H9 (cell line): ENCODE data around the gene MYH11. TPM values are rescaled to one million over a fixed set of nuclear protein-coding genes. Genes with fewer than 3 reads are reported as not detected.

Experiments
- DNase-seq: peaks from one replicate; pipeline ENCODE4 v3.0.0-alpha.2; 2017
- H2AFZ ChIP-seq: one replicate; pipeline ENCODE4 v1.6.1; 2013; ENCODE audit warnings: mild to moderate bottlenecking, low read length, control low read depth, moderate library complexity
- H2AK5ac ChIP-seq: 2 replicates; pipeline ENCODE4 v1.6.1; 2013; ENCODE audit warnings: low read length, control low read depth, mixed read lengths; ENCODE audit not compliant: insufficient read length
- H2BK120ac ChIP-seq: one replicate; pipeline ENCODE4 v1.6.1; 2013; ENCODE audit warnings: low read depth, mild to moderate bottlenecking, low read length, control low read depth, inconsistent platforms; ENCODE audit not compliant: poor library complexity, severe bottlenecking
- H2BK12ac ChIP-seq: 2 replicates; pipeline ENCODE4 v1.6.1; 2013; ENCODE audit warnings: low read length, control low read depth, mixed read lengths, low read depth; ENCODE audit not compliant: insufficient read length
- H2BK15ac ChIP-seq: 2 replicates; pipeline ENCODE4 v1.6.1; 2013; ENCODE audit warnings: low read depth, low read length, control low read depth
- H2BK20ac ChIP-seq: one replicate; pipeline ENCODE4 v1.6.1; 2013; ENCODE audit warnings: low read depth, mild to moderate bottlenecking, low read length, control low read depth, inconsistent platforms; ENCODE audit not compliant: poor library complexity, severe bottlenecking
- H2BK5ac ChIP-seq: 2 replicates; pipeline ENCODE4 v1.6.1; 2013; ENCODE audit warnings: low read length, control low read depth, mixed read lengths; ENCODE audit not compliant: insufficient read length
- H3K14ac ChIP-seq: 2 replicates; pipeline ENCODE4 v1.6.1; 2013; ENCODE audit warnings: low read length, control low read depth; ENCODE audit not compliant: insufficient read depth
- H3K18ac ChIP-seq: 2 replicates; pipeline ENCODE4 v1.6.1; 2013; ENCODE audit warnings: low read depth, mild to moderate bottlenecking, mixed read lengths, low read length, control low read depth; ENCODE audit not compliant: insufficient read length
- H3K23ac ChIP-seq: 2 replicates; pipeline ENCODE4 v1.6.1; 2013; ENCODE audit warnings: low read length, control low read depth, mixed read lengths, low read depth; ENCODE audit not compliant: insufficient read length
- H3K23me2 ChIP-seq: 2 replicates; pipeline ENCODE4 v1.6.1; 2013; ENCODE audit warnings: low read depth, mild to moderate bottlenecking, mixed read lengths, low read length, control low read depth; ENCODE audit not compliant: insufficient read length, poor library complexity, severe bottlenecking
- H3K27ac ChIP-seq: 2 replicates; pipeline ENCODE4 v1.5.1; 2013; ENCODE audit warnings: low read length, control low read depth, mixed read lengths, low read depth; ENCODE audit not compliant: insufficient read length
- H3K27me3 ChIP-seq: 2 replicates; pipeline ENCODE4 v1.6.1; 2013; ENCODE audit warnings: low read length, control low read depth, inconsistent platforms; ENCODE audit not compliant: insufficient read depth
- H3K4ac ChIP-seq: 2 replicates; pipeline ENCODE4 v1.6.1; 2013; ENCODE audit warnings: low read depth, mild to moderate bottlenecking, control low read depth, inconsistent platforms, low read length, moderate library complexity
- H3K4me1 ChIP-seq: 2 replicates; pipeline ENCODE4 v1.6.1; 2013; ENCODE audit warnings: low read length, control low read depth, inconsistent platforms; ENCODE audit not compliant: insufficient read depth
- H3K4me2 ChIP-seq: 2 replicates; pipeline ENCODE4 v1.6.1; 2013; ENCODE audit warnings: low read length, control low read depth, mixed read lengths; ENCODE audit not compliant: insufficient read length, insufficient read depth
- H3K56ac ChIP-seq: 2 replicates; pipeline ENCODE4 v1.6.1; 2013; ENCODE audit warnings: low read depth, mild to moderate bottlenecking, mixed read lengths, low read length, control low read depth; ENCODE audit not compliant: insufficient read length
- H3K79me1 ChIP-seq: 2 replicates; pipeline ENCODE4 v1.6.1; 2013; ENCODE audit warnings: low read depth, mild to moderate bottlenecking, moderate library complexity, low read length, control low read depth, inconsistent platforms; ENCODE audit not compliant: insufficient read depth, poor library complexity, severe bottlenecking
- H3K79me2 ChIP-seq: 2 replicates; pipeline ENCODE4 v1.6.1; 2013; ENCODE audit warnings: low read length, control low read depth, inconsistent platforms; ENCODE audit not compliant: insufficient read depth
- H3K9ac ChIP-seq: 2 replicates; pipeline ENCODE4 v1.6.1; 2013; ENCODE audit warnings: low read length, control low read depth, mixed read lengths; ENCODE audit not compliant: insufficient read length; ENCODE audit errors: extremely low read depth
- H3K9me3 ChIP-seq: one replicate; pipeline ENCODE4 v1.6.1; 2013; ENCODE audit warnings: low read depth, low read length, inconsistent platforms; ENCODE audit not compliant: control insufficient read depth
- H3T11ph ChIP-seq: one replicate; pipeline ENCODE4 v1.6.1; 2013; ENCODE audit warnings: mild to moderate bottlenecking, low read length, control low read depth, inconsistent platforms
- H4K20me1 ChIP-seq: one replicate; pipeline ENCODE4 v1.6.1; 2013; ENCODE audit not compliant: control insufficient read depth, insufficient read length, insufficient read depth
- H4K5ac ChIP-seq: 2 replicates; pipeline ENCODE4 v1.6.1; 2013; ENCODE audit warnings: low read depth, mild to moderate bottlenecking, mixed read lengths, low read length, control low read depth; ENCODE audit not compliant: insufficient read length
- H4K8ac ChIP-seq: replicated peaks from 2 replicates; pipeline ENCODE4 v1.6.1; 2013; ENCODE audit warnings: low read length, control low read depth, mixed read lengths, low read depth; ENCODE audit not compliant: insufficient read length
- H4K91ac ChIP-seq: 2 replicates; pipeline ENCODE4 v1.6.1; 2013; ENCODE audit warnings: low read depth, mild to moderate bottlenecking, moderate library complexity, mixed read lengths, low read length, control low read depth; ENCODE audit not compliant: insufficient read length
- H3K27ac Mint-ChIP-seq, 3 experiments: 2 replicates in 2 of 3; 3 replicates in 1 of 3; pipeline ENCODE4 v1.8.0; 2020 to 2021; ENCODE audit warnings: mixed read lengths in 3 of 3, mild to moderate bottlenecking in 1 of 3, moderate library complexity in 1 of 3
- H3K27me3 Mint-ChIP-seq: 2 replicates; pipeline ENCODE4 v1.8.0; 2021; ENCODE audit warnings: low read depth, mild to moderate bottlenecking, moderate library complexity, mixed read lengths
- H3K36me3 Mint-ChIP-seq, 3 experiments: 2 replicates in 2 of 3; 3 replicates in 1 of 3; pipeline ENCODE4 v1.8.0; 2020 to 2021; ENCODE audit warnings: low read depth in 3 of 3, mixed read lengths in 3 of 3; ENCODE audit not compliant: insufficient read depth in 1 of 3
- H3K4me1 Mint-ChIP-seq, 2 experiments: 2 replicates each; pipeline ENCODE4 v1.8.0; 2020; ENCODE audit warnings: mixed read lengths in 2 of 2
- H3K4me3 Mint-ChIP-seq, 2 experiments: 2 replicates in 1 of 2; 3 replicates in 1 of 2; pipeline ENCODE4 v1.8.0; 2020 to 2021; ENCODE audit warnings: mild to moderate bottlenecking in 2 of 2, mixed read lengths in 2 of 2, moderate library complexity in 1 of 2
- H3K9me3 Mint-ChIP-seq, 2 experiments: 2 replicates in 1 of 2; 3 replicates in 1 of 2; pipeline ENCODE4 v1.8.0; 2020; ENCODE audit warnings: mild to moderate bottlenecking in 2 of 2, mixed read lengths in 2 of 2, moderate library complexity in 1 of 2
- CTCF ChIP-seq: fragments of 200-600 bp; sonication (generic); conservative IDR thresholded peaks from 3 replicates; pipeline ENCODE4 v1.8.0; 2021; ENCODE audit warnings: antibody characterized with exemption, mild to moderate bottlenecking
- WGBS: extraction: QIAGEN DNeasy Blood & Tissue Kit; methylation state at CpG from one replicate; pipeline ENCODE4 v1.1.7; 2013; ENCODE audit warnings: missing lambda C conversion rate, low lambda C conversion rate, mixed read lengths; ENCODE audit not compliant: insufficient read length; ENCODE audit errors: extremely low coverage; 5-methylcytosine and 5-hydroxymethylcytosine counted together
- total RNA-seq: library from RNA; stranded (reverse); gene quantifications from 2 replicates; pipeline ENCODE4 v1.2.1, GENCODE V29; 2021

Gene MYH11
- total RNA-seq, 1 experiment from 2014 or later: 0.42 TPM

- no peak overlapping the region for H3K27ac Mint-ChIP-seq
- no peaks in the 10 kb centered on the region for H3K9me3 ChIP-seq
- H2BK20ac ChIP-seq: no peak overlapping the region
- H3K27me3 ChIP-seq: no peaks in the 10 kb centered on the region
- no peaks in the 10 kb centered on the region for H3K9me3 Mint-ChIP-seq
- no peak overlapping the region for H3T11ph ChIP-seq
- H3K36me3 Mint-ChIP-seq: no peaks in the 10 kb centered on the region
- no peak overlapping the region for H2AFZ ChIP-seq
- no peaks in the 10 kb centered on the region for H3K4me1 ChIP-seq
- no peak overlapping the region for H3K23ac ChIP-seq
- no peak overlapping the region for H2AK5ac ChIP-seq
- H4K5ac ChIP-seq: no peak overlapping the region
- H3K18ac ChIP-seq: no peak overlapping the region
- DNase-seq: no peak
- H3K4me2 ChIP-seq: no peak overlapping the region
- H3K9ac ChIP-seq: no peak overlapping the region
- H3K4me1 Mint-ChIP-seq: peaks cover 3% of the 10 kb centered on the region in 2 experiments; a peak in 3 of 4 replicates
- no peak overlapping the region for H4K91ac ChIP-seq
- no peak overlapping the region for H2BK12ac ChIP-seq
- no peaks in the 10 kb centered on the region for H4K20me1 ChIP-seq
- H2BK5ac ChIP-seq: no peak overlapping the region
- no peak overlapping the region for H3K56ac ChIP-seq
- no peak overlapping the region for H3K27ac ChIP-seq
- no peak overlapping the region for H3K4me3 Mint-ChIP-seq
- H3K4ac ChIP-seq: no peak overlapping the region
- no CpG with 5 or more reads among the region's 6 CpGs for WGBS
- H2BK15ac ChIP-seq: no peak overlapping the region
- H3K14ac ChIP-seq: no peak overlapping the region
- no peak overlapping the region for H4K8ac ChIP-seq
- no peaks in the 10 kb centered on the region for H3K79me1 ChIP-seq
- H3K27me3 Mint-ChIP-seq: peaks cover 11% of the 10 kb centered on the region
- no peak overlapping the region for H2BK120ac ChIP-seq
- H3K79me2 ChIP-seq: no peaks in the 10 kb centered on the region
- no peak for TF ChIP-seq CTCF
- no peaks in the 10 kb centered on the region for H3K23me2 ChIP-seq
Observed at GRCh38 chr16:15773968-15774367, 82.9 kb downstream of the MYH11 start.
